Left renal cortex interstitium (tissue), 4 donors: ENCODE measurements around the gene MAGEC1. TPM values are rescaled to one million over a fixed set of nuclear protein-coding genes. Genes with fewer than 3 reads are reported as not detected.
"Not testable (repeated sequence)": the region's sequence is repeated elsewhere in the genome, so short reads cannot be mapped to it uniquely, and the experiment has no call there.

ENCODE experiments used
- DNase-seq, 4 donors: peaks; one replicate each; pipeline ENCODE4 v3.0.0-alpha.2; 2013; ENCODE audit warnings: low read depth in 4 of 4, low spot score in 2 of 4, missing footprints in 1 of 4
- polyA plus RNA-seq, 4 donors: library from polyadenylated mRNA; unstranded; fragments of 120-200 nt; gene quantifications; one replicate each; pipeline ENCODE4 v1.2.1, GENCODE V29; 2013; ENCODE audit not compliant: insufficient read length in 4 of 4

The MAGEC1 gene, protein sequence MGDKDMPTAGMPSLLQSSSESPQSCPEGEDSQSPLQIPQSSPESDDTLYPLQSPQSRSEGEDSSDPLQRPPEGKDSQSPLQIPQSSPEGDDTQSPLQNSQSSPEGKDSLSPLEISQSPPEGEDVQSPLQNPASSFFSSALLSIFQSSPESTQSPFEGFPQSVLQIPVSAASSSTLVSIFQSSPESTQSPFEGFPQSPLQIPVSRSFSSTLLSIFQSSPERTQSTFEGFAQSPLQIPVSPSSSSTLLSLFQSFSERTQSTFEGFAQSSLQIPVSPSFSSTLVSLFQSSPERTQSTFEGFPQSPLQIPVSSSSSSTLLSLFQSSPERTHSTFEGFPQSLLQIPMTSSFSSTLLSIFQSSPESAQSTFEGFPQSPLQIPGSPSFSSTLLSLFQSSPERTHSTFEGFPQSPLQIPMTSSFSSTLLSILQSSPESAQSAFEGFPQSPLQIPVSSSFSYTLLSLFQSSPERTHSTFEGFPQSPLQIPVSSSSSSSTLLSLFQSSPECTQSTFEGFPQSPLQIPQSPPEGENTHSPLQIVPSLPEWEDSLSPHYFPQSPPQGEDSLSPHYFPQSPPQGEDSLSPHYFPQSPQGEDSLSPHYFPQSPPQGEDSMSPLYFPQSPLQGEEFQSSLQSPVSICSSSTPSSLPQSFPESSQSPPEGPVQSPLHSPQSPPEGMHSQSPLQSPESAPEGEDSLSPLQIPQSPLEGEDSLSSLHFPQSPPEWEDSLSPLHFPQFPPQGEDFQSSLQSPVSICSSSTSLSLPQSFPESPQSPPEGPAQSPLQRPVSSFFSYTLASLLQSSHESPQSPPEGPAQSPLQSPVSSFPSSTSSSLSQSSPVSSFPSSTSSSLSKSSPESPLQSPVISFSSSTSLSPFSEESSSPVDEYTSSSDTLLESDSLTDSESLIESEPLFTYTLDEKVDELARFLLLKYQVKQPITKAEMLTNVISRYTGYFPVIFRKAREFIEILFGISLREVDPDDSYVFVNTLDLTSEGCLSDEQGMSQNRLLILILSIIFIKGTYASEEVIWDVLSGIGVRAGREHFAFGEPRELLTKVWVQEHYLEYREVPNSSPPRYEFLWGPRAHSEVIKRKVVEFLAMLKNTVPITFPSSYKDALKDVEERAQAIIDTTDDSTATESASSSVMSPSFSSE
- polyA plus RNA-seq, result not detected

DNA sequence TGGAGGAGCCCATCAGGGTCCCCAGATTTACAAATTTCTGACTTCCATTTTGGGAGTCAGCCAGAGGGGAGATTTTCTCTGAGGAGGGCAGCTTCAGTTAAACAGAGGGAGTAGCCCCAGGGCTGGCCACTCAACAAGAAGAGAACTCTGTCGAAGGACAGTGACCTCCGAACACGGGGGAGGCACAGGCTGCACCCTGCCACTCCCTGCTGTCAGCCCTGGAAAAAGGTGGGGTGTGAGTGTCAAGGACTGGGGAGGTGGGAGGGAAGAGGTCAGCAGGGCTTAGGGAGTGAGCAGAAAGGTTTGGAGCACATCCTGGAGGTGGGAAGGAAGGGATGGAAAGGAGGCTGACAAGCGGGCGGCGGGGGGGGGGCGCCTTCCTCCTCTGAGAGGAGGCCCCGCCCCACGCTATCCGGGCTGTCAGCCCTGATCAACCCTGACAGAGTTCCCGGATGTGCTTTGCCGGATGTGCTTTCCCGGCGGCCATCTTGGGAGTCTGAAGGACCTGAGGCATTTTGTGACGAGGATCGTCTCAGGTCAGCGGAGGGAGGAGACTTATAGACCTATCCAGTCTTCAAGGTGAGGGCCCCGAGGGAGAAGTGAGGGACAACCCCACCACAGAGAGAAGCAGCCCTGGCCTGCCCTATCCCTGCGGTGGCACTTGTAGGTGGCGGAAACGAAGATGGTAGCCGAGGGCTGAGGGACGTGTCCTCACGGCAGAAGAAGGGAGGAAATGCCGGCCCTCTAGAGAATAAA is at the start of gene MAGEC1:
TSS of gene MAGEC1 (plus strand) at position 495 of the 756 bp plus-strand sequence. CDS start 1,179 bp downstream, outside the sequence.
- no peak for DNase-seq

DNA sequence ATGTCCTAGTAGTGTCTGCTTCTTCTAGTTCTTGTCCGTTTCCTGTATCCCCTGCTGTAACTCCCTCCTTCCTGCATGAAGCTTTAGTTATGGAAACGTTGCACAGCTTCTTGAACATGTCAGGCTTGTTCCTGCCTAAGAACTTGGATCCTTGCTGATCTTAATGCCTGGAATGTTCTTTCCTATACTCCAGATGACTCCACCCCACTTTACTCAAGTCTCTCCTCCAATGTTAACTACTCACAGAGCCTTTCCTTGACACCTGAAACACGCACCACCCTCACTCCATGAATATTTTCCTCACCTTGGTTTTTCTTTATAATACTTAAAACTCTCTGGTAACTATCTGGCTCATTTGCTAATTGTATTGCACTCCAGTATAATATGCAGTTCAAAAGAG is 46.2 kb upstream of the MAGEC1 start:
- no peak for DNase-seq

DNA sequence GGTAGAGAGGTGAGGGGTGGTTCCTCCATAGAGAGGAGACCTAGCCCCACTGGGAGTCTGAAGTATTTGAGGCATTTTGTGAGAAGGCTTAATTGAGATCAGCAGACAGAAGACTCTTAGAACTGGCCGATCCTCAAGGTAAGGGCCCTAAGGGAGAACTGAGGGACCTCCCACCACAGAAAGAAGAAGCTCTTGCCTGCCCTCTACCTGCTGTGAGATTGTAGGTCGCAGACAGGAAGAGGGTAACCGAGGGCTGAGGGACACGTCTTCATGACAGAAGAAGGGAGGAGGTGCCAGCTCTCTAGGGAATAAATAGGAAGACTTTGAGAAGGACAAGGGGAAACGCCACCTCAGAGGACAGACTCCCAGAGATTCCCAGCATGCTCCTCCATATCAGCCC is 24.1 kb upstream of the MAGEC1 start:
- no peak for DNase-seq

DNA sequence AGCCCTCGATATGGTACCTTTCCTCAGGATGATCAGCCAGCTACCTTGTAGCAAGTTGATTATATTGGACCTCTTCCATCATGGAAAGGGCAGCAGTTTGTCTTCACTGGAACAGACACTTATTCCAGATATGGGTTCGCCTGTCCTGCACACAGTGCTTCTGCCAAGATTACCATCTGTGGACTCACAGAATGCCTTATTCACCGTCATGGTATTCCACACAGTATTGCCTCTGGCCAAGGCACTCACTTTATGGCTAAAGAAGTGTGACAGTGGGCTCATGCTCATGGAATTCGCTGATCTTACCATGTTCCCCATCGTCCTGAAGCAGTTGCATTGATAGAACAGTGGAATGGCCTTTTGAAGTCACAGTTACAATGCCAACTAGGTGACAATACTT is 14.9 kb upstream of the MAGEC1 start:
- DNase-seq, result not testable (repeated sequence)

DNA sequence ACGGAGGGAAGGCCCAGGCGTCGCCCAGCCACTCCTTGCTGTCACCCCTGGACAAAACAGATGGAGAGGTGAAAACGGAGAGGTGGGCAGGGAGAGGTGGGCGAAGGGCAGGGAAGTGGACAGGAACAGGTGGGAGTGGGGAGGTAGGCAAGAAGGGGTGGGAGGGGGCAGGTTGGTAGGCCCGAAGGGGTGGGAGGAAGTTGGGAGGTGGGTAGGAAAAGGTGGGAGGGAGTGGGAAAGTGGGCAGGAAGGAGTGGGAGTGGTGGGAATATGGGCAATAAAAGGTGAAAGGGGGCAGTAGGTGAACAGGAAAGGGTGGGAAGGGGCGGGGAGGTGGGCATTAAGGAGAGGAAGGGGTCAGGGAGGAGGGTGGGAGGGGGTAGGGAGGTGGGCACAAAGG is 9.0 kb upstream of the MAGEC1 start:
- no peak for DNase-seq

DNA sequence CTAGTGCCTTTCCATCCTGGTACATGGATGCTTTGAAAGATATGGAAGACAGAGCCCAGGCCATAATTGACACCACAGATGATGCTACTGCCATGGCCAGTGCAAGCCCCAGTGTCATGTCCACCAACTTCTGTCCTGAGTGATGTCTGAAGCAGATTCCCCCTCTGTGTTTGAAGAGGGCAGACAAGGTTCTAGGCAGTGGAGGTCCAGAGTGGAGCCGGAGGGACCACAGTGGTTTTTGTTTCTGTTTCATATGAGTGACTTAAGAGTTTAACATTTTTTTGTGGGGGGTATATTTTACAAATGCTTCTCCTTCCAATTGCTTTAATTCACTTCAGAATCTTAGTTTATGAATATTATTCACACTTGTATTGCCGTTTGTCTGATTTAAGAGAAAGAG is 6.0 kb upstream of the MAGEC1 start:
- DNase-seq, result no peak

DNA sequence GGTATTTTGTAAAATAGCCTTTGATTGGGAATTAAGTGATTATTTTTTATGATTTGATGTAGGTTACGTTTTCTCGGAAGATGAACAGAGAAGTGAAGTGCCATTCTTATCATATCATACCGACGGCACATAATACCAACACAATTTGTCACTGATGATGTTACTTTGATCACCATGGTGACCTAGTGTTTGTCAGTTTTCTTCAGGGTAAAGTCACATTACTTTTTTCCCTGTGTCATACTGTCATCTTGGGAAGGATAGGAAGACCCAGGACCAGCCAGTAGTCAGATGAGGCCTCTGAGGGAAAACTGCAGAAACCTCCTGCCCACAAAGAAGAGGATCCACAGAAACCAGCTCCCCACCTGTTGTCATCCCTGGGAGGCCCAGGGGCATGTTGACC is 1.3 kb upstream of the MAGEC1 start:
- DNase-seq, result no peak

DNA sequence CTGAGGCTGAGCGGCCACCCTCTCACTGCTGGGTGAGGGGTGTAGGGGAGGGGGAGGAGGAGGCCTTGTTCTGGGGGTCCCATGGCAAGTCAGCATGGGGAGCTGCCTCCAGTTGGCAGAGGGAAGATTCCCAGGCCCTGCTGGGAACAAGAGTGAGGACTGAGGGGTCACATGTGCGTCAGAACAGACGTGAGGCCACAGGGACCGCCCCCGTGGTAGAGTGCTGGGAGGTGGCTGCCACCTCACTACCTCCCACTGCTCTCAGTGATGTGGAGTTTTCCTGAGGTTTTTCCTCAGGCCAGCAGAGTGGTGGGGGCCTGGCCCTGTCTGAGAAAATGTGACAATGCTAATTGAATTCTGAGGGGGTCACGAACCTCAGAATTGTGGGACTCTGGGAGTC is 568 bp downstream of the MAGEC1 start:
- no peak for DNase-seq

DNA sequence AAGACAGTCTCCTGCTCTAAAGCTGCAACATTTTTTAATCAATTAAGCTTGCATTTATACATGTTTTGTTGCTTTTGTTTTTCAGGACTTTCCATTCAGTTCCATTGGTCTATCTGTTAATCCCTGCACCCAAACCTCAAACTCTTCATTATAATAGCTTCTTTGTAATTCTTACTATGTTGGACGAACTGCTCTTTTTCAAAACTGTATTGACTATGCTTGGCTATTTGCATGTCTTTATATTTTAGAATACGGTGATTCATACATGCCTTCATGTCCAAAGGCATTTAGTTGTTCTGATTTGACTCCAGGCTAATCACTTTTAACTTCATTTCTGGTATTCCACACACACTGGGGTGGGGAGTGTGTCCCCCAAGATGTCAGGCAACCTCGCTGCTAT is 14.1 kb downstream of the MAGEC1 start:
- no peak for DNase-seq

DNA sequence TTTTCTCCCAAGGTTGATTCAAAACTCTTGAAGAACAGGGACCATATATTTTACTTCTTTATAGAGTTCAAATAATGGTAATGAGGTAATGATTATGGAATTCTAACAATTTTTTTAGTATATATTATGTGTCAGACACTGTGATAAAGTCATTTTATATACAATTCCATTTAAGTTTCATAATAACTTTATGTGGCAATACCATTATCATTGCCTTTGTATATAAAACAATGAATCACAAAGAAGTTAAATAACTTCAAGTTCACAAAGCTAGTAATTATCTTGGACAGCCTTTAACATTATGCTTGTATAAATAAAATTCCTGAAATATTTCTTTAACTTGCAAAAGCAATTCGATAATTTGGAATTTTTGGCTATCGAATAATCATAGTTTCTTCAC is 20.6 kb downstream of the MAGEC1 start:
- DNase-seq, result no peak

DNA sequence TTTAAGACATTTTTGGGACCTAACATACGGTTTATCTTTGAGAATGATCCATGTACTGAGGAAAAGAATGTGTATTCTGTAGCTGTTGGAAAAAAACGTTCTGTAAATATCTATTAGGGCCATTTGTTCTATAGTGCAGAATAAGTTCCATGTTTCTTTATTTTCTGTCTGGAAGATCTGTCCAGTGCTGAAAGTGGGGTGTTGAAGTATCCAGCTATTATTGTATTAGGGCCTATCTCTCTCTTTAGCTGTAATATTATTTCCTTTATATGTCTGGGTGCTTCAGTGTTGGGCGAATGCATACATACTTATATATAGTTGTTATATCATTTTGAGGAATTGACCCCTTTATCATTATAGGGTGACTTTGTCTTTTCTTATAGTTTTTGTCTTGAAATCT is 24.7 kb downstream of the MAGEC1 start:
- no peak for DNase-seq

DNA sequence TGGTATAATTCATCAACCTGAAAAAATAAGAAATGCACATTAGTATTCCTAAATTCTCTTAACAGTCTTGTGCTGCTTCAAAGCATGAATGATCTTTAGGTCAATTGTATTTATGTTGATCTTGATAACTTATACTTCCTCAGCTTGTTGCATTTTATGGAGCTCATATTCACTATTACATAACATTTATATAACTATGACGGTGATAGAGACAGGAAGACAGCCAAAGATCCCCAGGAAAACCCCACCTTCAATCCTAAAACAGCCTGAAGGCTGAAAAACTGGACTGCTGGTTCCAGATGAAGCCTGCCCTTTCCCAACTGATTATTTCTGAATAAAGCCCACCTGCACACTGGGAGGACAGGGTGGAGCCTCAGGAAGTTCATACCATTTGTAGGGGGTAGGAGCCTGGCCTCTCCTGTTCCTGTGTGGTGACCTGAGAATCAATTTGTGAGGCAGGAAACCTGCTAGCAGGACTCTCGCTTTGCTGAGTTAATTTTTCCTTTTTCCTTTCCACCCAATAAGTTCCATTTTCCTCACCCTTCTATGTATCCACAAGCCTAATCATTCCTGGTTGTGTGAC is 30.5 kb downstream of the MAGEC1 start:
- no peak for DNase-seq

DNA sequence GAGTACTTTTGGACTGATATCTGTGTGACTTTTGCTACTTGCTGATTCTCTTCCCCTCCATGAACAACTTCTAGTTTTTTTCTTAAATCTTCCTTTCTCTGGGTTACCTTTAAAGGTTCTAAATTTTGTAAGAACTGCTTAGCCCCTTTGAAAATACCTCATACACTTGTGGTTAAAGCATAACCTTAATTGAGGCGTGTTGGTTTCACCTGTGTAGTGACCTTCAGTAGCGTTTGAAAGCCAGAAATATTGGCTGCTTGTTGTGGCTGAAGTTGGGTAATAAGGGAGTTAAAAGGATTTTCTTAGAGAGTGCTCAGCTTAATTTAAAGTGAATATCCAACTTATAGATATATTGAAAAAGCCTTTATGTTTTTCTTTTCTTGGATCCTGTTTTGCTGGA is 32.0 kb downstream of the MAGEC1 start:
- no peak for DNase-seq

DNA sequence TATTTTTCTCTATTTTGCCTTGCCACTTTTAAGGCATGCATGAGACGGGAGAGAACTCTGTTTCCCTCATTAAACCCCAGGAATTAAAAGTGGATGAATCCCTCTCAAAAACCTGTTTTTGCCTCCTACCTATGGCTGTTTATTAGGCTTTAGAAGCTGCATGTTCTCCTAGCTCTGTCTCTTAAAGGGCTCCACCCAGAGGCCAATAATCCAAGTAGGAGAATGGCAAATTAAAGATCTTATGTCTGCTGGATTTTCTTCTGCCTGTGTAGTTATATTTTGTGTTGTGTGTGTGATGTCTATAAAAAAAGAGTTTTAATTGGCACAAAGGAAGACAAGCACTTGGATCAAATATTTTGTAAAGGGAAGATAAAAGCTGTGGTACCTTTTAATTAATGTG is 32.4 kb downstream of the MAGEC1 start:
- DNase-seq, result no peak

DNA sequence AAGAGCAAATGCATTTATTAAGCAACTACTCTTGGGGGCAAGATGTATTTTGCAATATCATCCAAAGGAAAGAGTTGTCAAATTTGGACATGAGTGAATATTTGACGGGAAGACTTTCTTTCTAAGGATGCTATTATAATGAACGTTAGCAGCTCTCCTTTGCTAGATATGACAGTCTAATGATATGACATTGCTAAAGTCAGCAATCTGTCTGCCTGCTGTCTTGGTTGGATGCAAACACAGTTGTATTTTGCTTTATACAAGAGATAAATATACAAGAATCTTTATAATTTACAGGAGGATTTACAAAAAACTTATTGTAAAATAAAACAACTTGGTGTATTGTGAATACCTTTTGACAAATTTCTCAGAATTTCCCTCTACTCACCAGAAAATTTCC is 37.5 kb downstream of the MAGEC1 start:
- no peak for DNase-seq

DNA sequence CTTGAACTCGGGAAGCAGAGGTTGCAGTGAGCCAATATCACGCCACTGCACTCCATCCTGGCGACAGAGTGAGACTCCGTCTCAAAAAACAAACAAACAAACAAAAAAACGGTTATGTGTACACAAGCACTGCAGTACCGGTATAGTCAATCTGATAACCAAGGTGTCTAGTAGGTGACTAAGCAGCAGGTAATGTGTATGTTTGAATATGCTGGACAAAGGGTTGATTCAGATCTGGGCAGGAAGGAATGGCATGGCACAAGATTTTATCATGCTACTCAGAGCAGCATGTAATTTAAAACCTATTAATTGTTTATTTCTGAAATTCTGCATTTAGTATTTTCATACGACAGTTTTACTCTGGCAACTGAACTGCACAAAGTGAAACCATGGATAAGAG is 41.7 kb downstream of the MAGEC1 start:
- DNase-seq, result no peak

DNA sequence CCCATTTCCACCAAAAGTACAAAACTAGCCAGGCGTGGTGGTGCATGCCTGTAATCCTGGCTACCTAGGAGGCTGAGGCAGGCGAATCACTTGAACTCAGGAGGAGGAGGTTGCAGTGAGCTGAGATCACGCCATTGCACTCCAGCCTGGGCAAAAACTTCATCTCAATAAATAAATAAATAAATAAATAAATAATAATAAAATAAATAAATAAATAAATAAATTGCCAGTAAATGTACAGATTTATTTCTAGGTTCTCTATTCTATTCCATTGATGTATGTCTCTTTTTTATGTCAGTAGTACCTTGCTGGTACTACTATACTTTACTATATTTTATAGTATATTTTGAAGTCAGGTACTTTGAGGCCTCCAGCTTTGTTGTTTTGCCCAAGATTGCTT is 43.7 kb downstream of the MAGEC1 start:
- DNase-seq, result no peak

DNA sequence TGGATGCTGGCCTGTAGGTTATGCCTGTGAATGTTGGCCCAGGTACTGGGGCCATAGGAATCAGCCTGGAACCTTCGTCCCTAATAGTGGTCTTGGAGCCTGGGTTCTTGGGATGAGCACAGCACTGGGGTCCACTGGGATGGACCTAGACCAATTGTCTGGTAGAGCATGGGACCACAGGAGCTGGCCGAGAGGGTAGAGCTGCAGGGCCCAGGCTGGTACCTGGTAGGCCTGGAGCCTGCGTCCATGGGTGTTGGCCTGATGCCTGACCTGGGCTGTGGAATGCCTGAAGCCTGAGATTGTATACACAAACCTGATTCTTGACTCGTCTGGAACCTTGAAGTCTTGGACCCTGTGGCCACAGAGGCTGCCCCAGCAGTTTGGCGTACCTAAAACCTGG is 48.9 kb downstream of the MAGEC1 start:
- DNase-seq, result no peak

DNA sequence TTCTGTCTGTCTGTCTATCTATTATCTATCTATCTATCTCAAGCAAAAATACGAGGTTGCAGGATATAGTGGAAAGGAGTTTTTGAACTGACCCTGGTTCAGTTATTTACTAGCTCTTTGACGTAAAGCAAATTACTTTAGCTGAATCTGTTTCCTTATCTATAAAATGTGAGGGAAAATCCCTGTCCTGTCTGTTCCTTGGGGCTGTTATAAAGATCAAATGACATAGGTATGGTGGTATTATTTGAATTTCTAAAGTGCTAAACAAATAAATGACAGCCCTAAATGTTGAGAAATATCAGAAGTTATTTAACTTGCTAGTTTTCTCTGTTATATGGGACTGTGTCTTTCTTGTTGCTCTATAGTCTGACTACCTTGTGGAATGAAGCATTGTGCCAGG is 55.0 kb downstream of the MAGEC1 start:
- no peak for DNase-seq
